ENCODE measurements around the gene IL1RAPL1. TPM values are rescaled to one million over a fixed set of nuclear protein-coding genes. Genes with fewer than 3 reads are reported as not detected.

IL1RAPL1 gene
- total RNA-seq, 4 donors from 2014 or later, result 0.24 to 6.2 TPM; not detected in 2

- intact Hi-C loops (cut with DNase I; ENCODE audit: low total_unique reads), result no loop called here
- no peaks in the 10 kb centered on the region for H3K36me3 ChIP-seq
- DNase-seq, result no peak
- H3K4me3 ChIP-seq, result no peak overlapping the region
- H3K9me3 ChIP-seq, result no peaks in the 10 kb centered on the region
- no peak for TF ChIP-seq POLR2A (IDR thresholded peaks at IDR 0.05)
- no peak for TF ChIP-seq CTCF (IDR thresholded peaks at IDR 0.05)
- H3K4me1 ChIP-seq, result no peaks in the 10 kb centered on the region
- no peaks in the 10 kb centered on the region for H3K27me3 ChIP-seq
- H3K27ac ChIP-seq, result no peak overlapping the region
Measured at GRCh38 chrX:28668303-28668702, 81.1 kb downstream of the IL1RAPL1 start.

- Histone ChIP-seq H3K4me1 (no peaks in the 10 kb centered on the region), H3K27ac (no peak overlapping the region), H3K4me3 (no peak overlapping the region), H3K36me3 (no peaks in the 10 kb centered on the region), H3K27me3 (no peaks in the 10 kb centered on the region), H3K9me3 (no peaks in the 10 kb centered on the region)
- intact Hi-C loops (cut with DNase I; ENCODE audit: low total_unique reads), result no loop called here
- DNase-seq, result no peak
- TF ChIP-seq CTCF (IDR thresholded peaks at IDR 0.05), result no peak
- no peak for TF ChIP-seq POLR2A (IDR thresholded peaks at IDR 0.05)
Measured at GRCh38 chrX:28668957-28669356, 81.7 kb downstream of the IL1RAPL1 start.

GRCh38 chrX:28670074-28670473 lies 82.8 kb downstream of the IL1RAPL1 start:
- TF ChIP-seq CTCF (IDR thresholded peaks at IDR 0.05), result no peak
- no peak for TF ChIP-seq POLR2A (IDR thresholded peaks at IDR 0.05)
- Histone ChIP-seq H3K27me3 (no peaks in the 10 kb centered on the region), H3K4me3 (no peak overlapping the region), H3K27ac (no peak overlapping the region), H3K36me3 (no peaks in the 10 kb centered on the region), H3K4me1 (no peaks in the 10 kb centered on the region), H3K9me3 (no peaks in the 10 kb centered on the region)
- DNase-seq, result no peak
- intact Hi-C loops (cut with DNase I; ENCODE audit: low total_unique reads), result no loop called here

GRCh38 chrX:28675173-28675572 lies 87.9 kb downstream of the IL1RAPL1 start:
- no peaks in the 10 kb centered on the region for H3K9me3 ChIP-seq
- TF ChIP-seq CTCF (IDR thresholded peaks at IDR 0.05), result no peak
- no peak for TF ChIP-seq POLR2A (IDR thresholded peaks at IDR 0.05)
- no peaks in the 10 kb centered on the region for H3K27me3 ChIP-seq
- H3K4me3 ChIP-seq, result no peak overlapping the region
- H3K4me1 ChIP-seq, result no peaks in the 10 kb centered on the region
- intact Hi-C loops (cut with DNase I; ENCODE audit: low total_unique reads), result no loop called here
- no peak overlapping the region for H3K27ac ChIP-seq
- H3K36me3 ChIP-seq, result no peaks in the 10 kb centered on the region
- no peak for DNase-seq

GRCh38 chrX:28693101-28693500 lies 105.9 kb downstream of the IL1RAPL1 start:
- no peak overlapping the region for H3K27ac ChIP-seq
- no peaks in the 10 kb centered on the region for H3K9me3 ChIP-seq
- intact Hi-C loops (cut with DNase I; ENCODE audit: low total_unique reads), result no loop called here
- TF ChIP-seq CTCF (IDR thresholded peaks at IDR 0.05), result no peak
- TF ChIP-seq POLR2A (IDR thresholded peaks at IDR 0.05), result no peak
- DNase-seq, result no peak
- no peaks in the 10 kb centered on the region for H3K4me1 ChIP-seq
- no peak overlapping the region for H3K4me3 ChIP-seq
- no peaks in the 10 kb centered on the region for H3K36me3 ChIP-seq
- no peaks in the 10 kb centered on the region for H3K27me3 ChIP-seq
